Measurements from ENCODE around the gene EFCAB12.

Gene EFCAB12

GRCh38 chr3:129377615-129378014 is 50.8 kb downstream of the EFCAB12 start:
- TF ChIP-seq FOXM1 (IDR thresholded peaks at IDR 0.05; ENCODE audit: borderline replicate concordance, low read depth) (no peak), RAD21 (IDR thresholded peaks at IDR 0.05; ENCODE audit: low read depth) (no peak), NFIC (IDR thresholded peaks at IDR 0.05) (no peak), TCF12 (IDR thresholded peaks at IDR 0.05; ENCODE audit: low read depth) (no peak), TEAD4 (IDR thresholded peaks at IDR 0.05) (no peak), CREB1 (IDR thresholded peaks at IDR 0.05; ENCODE audit: low read depth) (no peak), EGR1 (IDR thresholded peaks at IDR 0.05) (no peak), YY1 (IDR thresholded peaks at IDR 0.05; ENCODE audit: low read depth) (no peak), ZBTB7A (IDR thresholded peaks at IDR 0.05; ENCODE audit: low read depth) (no peak), EP300 (IDR thresholded peaks at IDR 0.05; ENCODE audit: borderline replicate concordance) (no peak), REST (IDR thresholded peaks at IDR 0.05; ENCODE audit: low read depth) (no peak), TAF1 (IDR thresholded peaks at IDR 0.05; ENCODE audit: low read depth) (no peak), MAX (IDR thresholded peaks at IDR 0.05) (no peak), CEBPB (IDR thresholded peaks at IDR 0.05) (no peak), USF1 (IDR thresholded peaks at IDR 0.05) (no peak)

- TF ChIP-seq USF1 (IDR thresholded peaks at IDR 0.05) (no peak), FOXM1 (IDR thresholded peaks at IDR 0.05; ENCODE audit: borderline replicate concordance, low read depth) (no peak), CREB1 (IDR thresholded peaks at IDR 0.05; ENCODE audit: low read depth) (no peak), RAD21 (IDR thresholded peaks at IDR 0.05; ENCODE audit: low read depth) (no peak)
Measured at GRCh38 chr3:129375099-129375498, 53.3 kb downstream of the EFCAB12 start.

GRCh38 chr3:129371041-129371826 is 57.2 kb downstream of the EFCAB12 start:
- TF ChIP-seq TAF1 (IDR thresholded peaks at IDR 0.05; ENCODE audit: low read depth) (no peak), EGR1 (IDR thresholded peaks at IDR 0.05) (no peak), ZBTB7A (IDR thresholded peaks at IDR 0.05; ENCODE audit: low read depth) (no peak), REST (IDR thresholded peaks at IDR 0.05; ENCODE audit: low read depth) (no peak), NFIC (IDR thresholded peaks at IDR 0.05) (no peak), EP300 (IDR thresholded peaks at IDR 0.05; ENCODE audit: borderline replicate concordance) (no peak), CREB1 (IDR thresholded peaks at IDR 0.05; ENCODE audit: low read depth) (no peak), YY1 (IDR thresholded peaks at IDR 0.05; ENCODE audit: low read depth) (no peak), TCF12 (IDR thresholded peaks at IDR 0.05; ENCODE audit: low read depth) (no peak), FOXM1 (IDR thresholded peaks at IDR 0.05; ENCODE audit: borderline replicate concordance, low read depth) (no peak), USF1 (IDR thresholded peaks at IDR 0.05) (no peak), MAX (IDR thresholded peaks at IDR 0.05) (no peak), CEBPB (IDR thresholded peaks at IDR 0.05) (no peak), TEAD4 (IDR thresholded peaks at IDR 0.05) (no peak)

GRCh38 chr3:129370248-129370964 is 58.0 kb downstream of the EFCAB12 start:
- TF ChIP-seq EP300 (IDR thresholded peaks at IDR 0.05; ENCODE audit: borderline replicate concordance) (no peak), ZBTB7A (IDR thresholded peaks at IDR 0.05; ENCODE audit: low read depth) (no peak), CEBPB (IDR thresholded peaks at IDR 0.05) (no peak), FOXM1 (IDR thresholded peaks at IDR 0.05; ENCODE audit: borderline replicate concordance, low read depth) (no peak), TAF1 (IDR thresholded peaks at IDR 0.05; ENCODE audit: low read depth) (no peak), REST (IDR thresholded peaks at IDR 0.05; ENCODE audit: low read depth) (no peak), USF1 (IDR thresholded peaks at IDR 0.05) (no peak), TEAD4 (IDR thresholded peaks at IDR 0.05) (no peak), YY1 (IDR thresholded peaks at IDR 0.05; ENCODE audit: low read depth) (no peak), NFIC (IDR thresholded peaks at IDR 0.05) (no peak), RAD21 (IDR thresholded peaks at IDR 0.05; ENCODE audit: low read depth) (no peak), MAX (IDR thresholded peaks at IDR 0.05) (no peak)
